ENCODE measurements around the gene C10orf90.

Gene C10orf90

DNA sequence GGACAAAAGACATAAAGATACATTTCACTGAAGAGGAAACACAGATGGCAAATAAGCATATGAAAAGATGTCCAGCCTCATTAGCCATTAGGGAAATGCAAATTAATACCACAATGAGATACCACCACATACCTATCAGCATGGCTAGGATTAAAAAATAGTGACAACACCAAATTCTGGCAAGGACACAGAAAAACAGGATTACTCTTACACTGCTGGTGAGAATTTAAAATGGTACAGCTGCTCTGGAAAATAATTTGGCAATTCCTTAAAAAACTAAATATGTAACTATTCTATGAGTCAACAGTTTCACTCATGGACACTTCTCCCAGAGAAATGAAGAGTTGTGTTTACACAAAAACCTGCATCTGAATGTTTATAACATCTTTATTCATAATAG is 121.1 kb downstream of the C10orf90 start:
- no peak for DNase-seq (ENCODE audit: low read depth in 2 of 2)

DNA sequence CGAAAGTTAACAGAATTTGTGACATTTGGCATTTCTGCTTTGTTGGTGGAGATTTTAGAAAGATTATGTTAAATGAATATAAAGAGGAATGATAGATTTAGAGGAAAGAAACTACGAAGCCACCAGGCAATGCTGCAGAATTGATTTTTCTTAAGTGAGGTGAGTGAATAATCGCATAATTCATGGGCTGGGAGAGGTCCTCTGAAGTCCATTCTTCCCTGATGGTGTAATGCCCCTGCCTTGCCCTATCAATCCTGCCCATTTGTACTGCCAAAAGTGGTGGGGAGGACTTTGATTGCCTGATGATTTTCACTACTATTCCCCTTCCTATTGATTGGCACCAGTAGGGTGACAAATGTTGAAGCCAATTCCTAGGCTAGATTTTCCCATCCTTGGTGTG is 125.9 kb downstream of the C10orf90 start:
- DNase-seq (ENCODE audit: low read depth in 2 of 2), result no peak

- DNase-seq (ENCODE audit: low read depth in 2 of 2), result no peak
Observed at GRCh38 chr10:126538439-126539135, 131.9 kb downstream of the C10orf90 start.

GRCh38 chr10:126536656-126537055 is 133.8 kb downstream of the C10orf90 start:
- no peak for DNase-seq (ENCODE audit: low read depth in 2 of 2)

GRCh38 chr10:126536148-126536547 is 134.3 kb downstream of the C10orf90 start:
- no peak for DNase-seq (ENCODE audit: low read depth in 2 of 2)

- DNase-seq (ENCODE audit: low read depth in 2 of 2), result no peak
Observed at GRCh38 chr10:126533644-126534043, 136.8 kb downstream of the C10orf90 start.

DNA sequence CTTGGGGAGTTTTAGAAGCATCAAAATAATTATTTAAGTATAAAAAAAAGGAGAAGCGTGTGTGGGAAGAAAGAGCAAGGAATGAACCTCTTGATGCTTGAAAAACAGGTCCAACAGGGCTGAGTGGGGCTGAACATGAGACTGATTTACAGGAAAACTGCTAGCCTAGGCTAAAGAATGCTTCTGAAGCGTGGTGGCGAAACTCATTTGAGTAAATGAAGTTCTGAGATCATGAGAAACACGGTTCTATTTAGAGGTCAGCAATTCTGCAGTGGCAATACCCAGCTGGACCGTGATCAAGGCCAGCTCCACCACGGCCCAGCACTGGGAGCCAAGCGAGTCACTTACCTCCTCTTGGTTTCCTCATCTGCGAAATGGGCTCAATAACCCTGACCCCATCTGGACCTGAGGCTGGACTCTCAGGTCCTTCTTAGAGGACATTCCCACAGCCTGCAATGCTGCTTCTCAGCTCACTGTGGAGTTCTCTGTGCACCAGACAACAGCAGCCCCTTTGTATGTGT is 142.1 kb downstream of the C10orf90 start:
- DNase-seq (ENCODE audit: low read depth in 2 of 2), result no peak

DNA sequence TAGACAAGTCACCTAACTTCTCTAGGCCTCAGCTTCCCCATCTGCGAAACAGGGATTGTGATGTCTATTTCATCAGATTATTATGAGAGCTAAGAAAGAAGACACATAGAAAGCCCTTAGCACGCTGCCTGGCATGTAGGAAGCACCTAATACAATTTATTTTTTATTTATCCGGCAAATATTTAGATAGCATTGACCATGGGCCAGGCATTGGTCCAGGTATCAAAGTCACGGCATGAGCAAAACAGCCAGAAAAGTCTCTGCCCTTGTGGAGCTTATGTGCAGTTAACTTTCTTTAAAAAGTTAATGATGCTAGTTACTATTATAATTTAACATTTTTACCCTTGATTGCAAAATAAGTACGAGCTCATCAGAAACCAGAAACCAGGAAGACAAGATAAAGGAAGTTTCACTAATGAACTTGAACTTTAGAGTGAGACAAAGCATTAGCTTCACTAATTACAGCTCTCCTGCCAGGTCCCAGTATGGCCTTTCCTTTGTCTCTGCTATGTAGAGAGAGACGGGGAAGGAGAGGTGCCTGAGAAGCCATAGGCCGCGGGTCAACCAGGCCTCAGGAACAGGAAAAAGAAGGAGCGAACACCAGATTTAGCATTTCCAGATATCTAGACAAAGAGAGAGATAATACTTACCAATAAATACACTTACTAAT is 142.7 kb downstream of the C10orf90 start:
- DNase-seq (ENCODE audit: low read depth in 2 of 2), result no peak

DNA sequence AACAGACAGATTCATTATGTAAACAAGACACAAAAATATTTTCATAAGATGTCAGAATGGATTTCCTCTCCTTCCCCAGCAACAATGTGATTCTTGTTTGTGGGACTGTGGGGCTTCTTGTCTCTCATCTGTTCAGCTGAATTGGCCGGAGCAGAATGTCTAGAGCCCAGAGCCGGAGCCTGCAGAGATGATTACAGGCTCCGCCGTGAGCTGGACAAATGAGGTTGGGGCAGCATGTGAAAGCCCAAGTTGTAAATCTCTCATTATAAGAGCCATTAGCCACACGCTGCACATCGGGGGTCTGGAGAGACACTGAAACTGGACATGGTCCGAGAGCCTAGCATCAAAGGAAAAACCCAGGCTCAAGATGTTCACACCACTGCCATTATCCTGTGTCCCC is 145.2 kb downstream of the C10orf90 start:
- no peak for DNase-seq (ENCODE audit: low read depth in 2 of 2)

GRCh38 chr10:126524526-126524925 is 146.0 kb downstream of the C10orf90 start:
- DNase-seq (ENCODE audit: low read depth in 2 of 2), result no peak

DNA sequence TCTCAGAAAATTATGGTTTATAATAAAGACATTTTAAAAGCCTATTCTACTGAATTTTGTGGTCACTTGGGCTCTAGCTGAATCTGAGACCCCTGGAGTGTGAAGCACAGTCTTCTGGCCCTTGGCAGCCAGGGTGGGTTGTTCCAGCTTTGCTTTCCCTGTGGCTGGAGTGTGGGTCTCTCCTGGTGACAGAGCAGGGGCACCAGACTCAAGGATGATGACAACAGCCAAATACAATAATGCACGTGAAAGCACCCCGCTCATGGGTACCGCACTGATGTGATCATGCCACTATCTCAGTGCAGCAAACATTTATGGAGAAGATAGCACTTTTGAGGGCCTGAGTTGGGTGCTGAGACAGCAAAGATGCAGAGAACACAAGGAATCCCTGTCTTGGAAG is 147.4 kb downstream of the C10orf90 start:
- no peak for DNase-seq (ENCODE audit: low read depth in 2 of 2)

- DNase-seq (ENCODE audit: low read depth in 2 of 2), result no peak
Observed at GRCh38 chr10:126521399-126521798, 149.1 kb downstream of the C10orf90 start.

DNA sequence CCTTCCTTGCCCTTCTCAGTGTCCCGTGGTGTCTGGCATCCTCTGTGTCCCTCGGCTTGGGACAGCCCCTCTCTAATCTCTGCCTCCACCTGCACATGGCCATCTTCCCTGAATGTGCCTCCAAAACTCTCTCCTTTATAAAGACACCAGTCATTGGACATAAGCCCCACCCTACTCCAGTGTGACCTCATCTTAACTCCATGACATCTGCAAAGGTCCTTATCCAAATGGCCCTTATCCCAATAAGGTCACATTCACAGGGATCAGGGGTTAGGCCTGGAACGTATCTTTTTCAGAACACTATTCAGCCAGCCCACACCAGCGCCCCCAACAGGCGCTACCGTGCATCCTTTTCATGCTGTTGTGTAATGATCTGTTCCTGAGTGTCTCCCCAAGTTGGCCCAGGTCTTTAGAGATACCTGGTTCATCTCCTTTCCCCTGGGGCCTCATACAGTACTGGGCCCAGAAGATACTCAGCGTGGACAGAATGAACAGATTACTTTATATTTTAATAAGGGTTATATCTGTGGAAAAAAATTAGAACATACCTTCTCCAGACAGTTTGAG is 149.7 kb downstream of the C10orf90 start:
- DNase-seq (ENCODE audit: low read depth in 2 of 2), result no peak

- DNase-seq (ENCODE audit: low read depth in 2 of 2), result no peak
Observed at GRCh38 chr10:126519992-126520391, 150.5 kb downstream of the C10orf90 start.

DNA sequence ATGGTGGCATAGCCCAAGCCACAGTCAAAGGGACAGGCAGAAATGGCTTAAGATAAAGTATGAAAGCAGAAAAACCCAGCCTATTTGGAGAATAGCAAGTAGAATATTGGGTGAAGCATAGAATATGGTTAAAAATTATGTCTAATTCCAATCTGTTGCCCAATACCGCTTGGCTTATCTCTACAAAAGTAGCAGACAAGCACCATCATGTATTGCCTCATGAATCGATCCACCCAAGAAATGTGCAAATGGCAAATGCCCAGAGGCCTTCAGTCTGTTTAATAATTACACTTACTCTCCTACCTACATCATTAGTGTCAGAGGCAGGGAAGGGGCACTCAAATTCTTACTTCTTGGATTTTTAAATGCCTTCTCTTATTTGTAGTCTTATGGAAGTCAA is 151.3 kb downstream of the C10orf90 start:
- DNase-seq (ENCODE audit: low read depth in 2 of 2), result no peak

DNA sequence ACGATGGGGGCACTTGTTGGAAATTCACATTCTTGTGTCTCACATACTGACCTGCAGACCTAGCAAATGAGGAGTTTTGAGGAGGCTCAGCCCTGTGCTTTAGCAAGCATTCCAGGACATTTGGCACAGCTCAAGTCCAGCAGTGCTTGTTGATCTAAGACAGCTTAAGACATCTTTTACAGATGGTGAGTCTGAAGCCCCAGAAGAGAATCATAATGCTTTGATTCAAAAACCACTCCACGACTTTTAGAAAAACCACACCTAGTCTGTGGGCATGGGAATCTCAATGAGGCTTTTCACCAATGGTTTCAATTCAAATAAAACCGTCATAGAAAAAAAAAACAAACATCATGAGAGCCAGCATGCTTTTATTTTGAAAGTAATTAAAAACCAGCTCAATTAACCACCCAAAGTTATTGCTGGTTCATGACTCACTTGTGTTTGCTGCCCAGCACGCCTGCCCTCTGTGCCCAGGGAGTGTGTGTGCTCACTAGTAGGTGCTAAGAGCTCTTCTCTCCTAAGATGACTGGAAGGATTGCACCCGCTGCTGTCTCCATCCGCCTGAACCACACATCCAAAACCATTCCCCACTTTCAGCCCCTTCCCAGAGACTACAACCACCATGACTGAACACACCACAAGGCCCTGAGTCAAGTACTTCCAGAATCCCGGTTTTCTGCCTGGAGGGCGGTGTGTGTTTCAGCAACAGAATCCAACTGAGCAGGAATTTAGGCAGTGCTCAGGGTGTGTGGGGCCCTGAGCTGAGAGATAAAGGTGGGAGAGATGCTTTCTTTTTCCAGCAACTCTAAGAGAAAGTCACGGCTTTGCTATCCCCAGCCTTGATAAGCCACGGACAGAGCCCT is 152.0 kb downstream of the C10orf90 start:
- DNase-seq (ENCODE audit: low read depth in 2 of 2), result no peak

DNA sequence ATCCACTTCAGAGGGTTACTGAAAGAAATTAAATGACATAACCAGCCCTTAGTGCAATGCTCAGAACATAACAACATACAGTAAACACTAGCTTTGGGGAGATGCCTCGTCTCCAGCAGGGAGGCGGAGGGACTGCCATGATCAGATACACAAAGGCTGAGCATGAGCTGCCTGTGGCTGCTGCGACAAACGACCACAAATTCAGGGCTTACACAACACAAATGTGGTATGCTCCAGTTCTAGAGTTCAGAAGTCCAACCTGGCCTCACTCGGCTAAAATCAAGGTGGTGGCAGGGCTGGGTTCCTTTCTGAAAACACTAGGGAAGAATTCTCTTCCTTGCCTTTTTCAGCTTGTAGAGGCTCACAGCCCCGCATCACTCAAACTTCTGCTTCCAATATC is 154.0 kb downstream of the C10orf90 start:
- DNase-seq (ENCODE audit: low read depth in 2 of 2), result no peak

GRCh38 chr10:126511917-126512479 is 158.5 kb downstream of the C10orf90 start:
- DNase-seq (ENCODE audit: low read depth in 2 of 2), result no peak

GRCh38 chr10:126509182-126509581 is 161.3 kb downstream of the C10orf90 start:
- no peak for DNase-seq (ENCODE audit: low read depth in 2 of 2)

DNA sequence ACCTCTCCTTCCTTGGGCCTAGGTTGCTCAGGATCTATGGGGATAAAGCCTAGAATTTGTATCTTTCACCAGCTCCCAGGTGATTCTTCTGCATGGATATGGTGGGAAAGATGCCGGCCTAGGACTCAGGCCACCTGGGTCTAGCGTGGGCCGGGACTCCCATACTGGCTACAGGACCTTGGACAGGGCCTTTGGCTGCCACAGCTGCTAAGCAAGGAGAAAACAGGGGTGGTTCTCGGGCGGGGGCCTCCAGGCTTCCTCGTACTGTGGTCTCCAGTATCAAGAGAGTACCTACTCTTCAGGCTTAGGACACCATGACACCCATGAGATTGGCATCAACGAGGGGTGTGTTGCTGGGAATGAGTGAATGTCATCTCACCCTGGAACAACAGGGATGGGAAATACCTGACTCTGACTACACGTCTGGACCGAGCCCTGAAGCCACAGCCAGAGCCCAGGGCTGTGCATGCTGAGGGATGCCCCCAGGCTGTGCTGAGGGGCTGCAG is 161.9 kb downstream of the C10orf90 start:
- no peak for DNase-seq (ENCODE audit: low read depth in 2 of 2)

DNA sequence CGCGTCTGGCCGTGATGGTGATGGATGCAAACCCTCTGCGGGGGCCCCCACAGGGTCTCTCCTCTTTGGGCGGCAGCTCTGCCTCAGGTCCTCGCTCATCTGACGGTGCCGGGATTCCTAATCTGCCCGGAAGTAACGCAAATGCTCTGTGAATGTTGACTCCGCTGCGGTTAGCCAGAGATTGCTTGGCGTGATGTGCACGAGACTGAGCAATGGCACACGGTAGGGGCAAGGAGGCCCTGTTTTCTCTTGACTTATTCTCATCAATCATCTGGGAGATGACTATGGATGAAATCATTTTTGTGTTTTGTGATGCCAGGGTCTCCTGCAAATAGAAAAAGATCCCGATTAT is 165.8 kb downstream of the C10orf90 start:
- no peak for DNase-seq (ENCODE audit: low read depth in 2 of 2)
